AG04450 (cell line): ENCODE data around the gene VEPH1. TPM values are rescaled to one million over a fixed set of nuclear protein-coding genes. Genes with fewer than 3 reads are reported as not detected.

ENCODE experiments used
- CTCF ChIA-PET: fragments of 300-600, 350-600 bp; formaldehyde crosslinking; extraction: SDS; loops from one replicate; lab custom pipeline; 2022; ENCODE audit warnings: antibody characterized with exemption, inconsistent platforms; lab: Charles Lee
- POLR2A ChIA-PET: fragments of 350-600 bp; formaldehyde crosslinking; extraction: SDS; loops from one replicate; lab custom pipeline; 2021; ENCODE audit warnings: antibody characterized with exemption, inconsistent platforms; lab: Yijun Ruan, JAX
- DNase-seq: peaks from one replicate; pipeline ENCODE4 v3.0.0-alpha.2; 2011; ENCODE audit warnings: low read depth, low spot score
- H3K27ac ChIP-seq: one replicate; pipeline ENCODE4 v1.5.1; 2012; ENCODE audit warnings: low read depth, low read length, control low read depth
- H3K27me3 ChIP-seq: one replicate; pipeline ENCODE4 v1.6.0; 2012; ENCODE audit warnings: low read length; ENCODE audit not compliant: control insufficient read depth, insufficient read depth
- H3K4me3 ChIP-seq: 2 replicates; pipeline ENCODE4 v1.5.1; 2011; ENCODE audit warnings: mild to moderate bottlenecking, low read depth, low read length, control low read depth
- H3K9me3 ChIP-seq: 2 replicates; pipeline ENCODE4 v1.5.1; 2012; ENCODE audit warnings: low read length; ENCODE audit not compliant: control insufficient read depth, insufficient read depth
- CTCF ChIP-seq: IDR thresholded peaks from 2 replicates; pipeline ENCODE4 v1.5.1; 2011; ENCODE audit warnings: low read depth, low read length, control low read depth, inconsistent platforms
- polyA plus RNA-seq: library from polyadenylated mRNA; depleted of rRNA; stranded (reverse); fragments of >200 nt; gene quantifications from 2 replicates; pipeline ENCODE4 v1.2.3, GENCODE V29; 2011

Gene VEPH1
- polyA plus RNA-seq, 1 experiment = 36.4 TPM

DNA sequence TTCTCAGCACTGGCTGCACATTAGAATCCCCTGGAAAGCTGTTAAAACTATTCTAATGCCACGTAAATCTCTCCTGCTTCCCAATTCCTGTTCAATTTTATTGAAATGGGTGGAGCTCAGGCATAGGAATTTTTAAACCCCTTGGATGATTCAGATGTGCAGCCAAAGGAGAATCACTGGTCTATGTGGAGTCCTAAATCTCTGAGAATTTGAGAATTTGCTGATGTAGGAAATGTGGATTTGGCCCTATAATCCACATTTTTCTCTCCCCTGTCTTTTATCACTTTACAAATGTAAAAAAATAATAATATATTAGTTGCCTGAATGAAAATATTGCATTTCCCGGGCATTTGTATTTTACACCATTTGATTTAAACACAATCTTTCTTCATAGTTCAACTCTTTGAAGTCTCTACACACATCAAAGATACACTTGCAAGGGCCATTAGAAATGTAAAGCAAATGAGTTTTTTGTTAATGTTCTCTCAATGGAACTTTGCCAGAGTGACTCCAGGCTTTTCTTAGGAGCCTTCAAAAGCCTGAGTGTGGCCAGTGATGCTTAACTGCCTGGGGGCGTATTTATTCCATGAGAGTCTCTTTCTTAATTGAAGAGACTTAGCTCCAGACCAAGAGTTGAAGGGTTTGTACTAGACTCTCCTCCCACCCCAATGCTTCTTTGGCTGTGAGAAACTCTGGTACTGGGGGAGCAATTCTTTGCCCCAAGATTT lies 115.3 kb downstream of the VEPH1 start:
- ChIA-PET POLR2A (no interaction called here), CTCF (no interaction called here)
- no peak for DNase-seq
- Histone ChIP-seq H3K4me3 (no peak overlapping the region), H3K27ac (no peak overlapping the region), H3K27me3 (no peaks in the 10 kb centered on the region), H3K9me3 (peaks cover 3% of the 10 kb centered on the region; the same call in 1 of the 2 replicates)
- TF ChIP-seq CTCF = no peak

- no peaks in the 10 kb centered on the region for H3K27me3 ChIP-seq
- CTCF ChIA-PET = no interaction called here
- DNase-seq = no peak
- no peaks in the 10 kb centered on the region for H3K9me3 ChIP-seq
- POLR2A ChIA-PET = no interaction called here
- no peak overlapping the region for H3K27ac ChIP-seq
- TF ChIP-seq CTCF = no peak
- H3K4me3 ChIP-seq = no peak overlapping the region
These were observed 118.7 kb downstream of the VEPH1 start for GRCh38 chr3:157384491-157384890.

DNA sequence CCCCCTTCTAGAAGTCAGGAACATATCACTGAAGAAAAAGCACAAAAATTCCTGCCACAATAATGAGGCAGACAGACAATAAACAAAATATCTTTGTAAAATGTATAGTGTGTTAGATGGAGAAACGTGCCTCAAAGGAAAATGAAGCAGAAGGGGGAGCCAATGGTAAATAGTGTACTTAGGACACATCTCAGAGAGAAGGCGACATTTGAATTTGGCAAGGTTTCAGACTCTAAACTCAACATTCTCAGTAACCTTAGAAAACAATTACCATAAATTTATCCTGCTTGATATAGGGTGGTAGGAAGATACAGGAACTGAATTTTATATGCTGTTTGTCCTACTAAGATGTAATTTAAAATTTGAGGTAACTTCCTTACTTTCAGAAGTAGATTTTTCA lies 119.2 kb downstream of the VEPH1 start:
- no peaks in the 10 kb centered on the region for H3K27me3 ChIP-seq
- POLR2A ChIA-PET = no interaction called here
- H3K4me3 ChIP-seq = no peak overlapping the region
- no peak overlapping the region for H3K27ac ChIP-seq
- TF ChIP-seq CTCF = no peak
- H3K9me3 ChIP-seq = no peaks in the 10 kb centered on the region
- DNase-seq = no peak
- CTCF ChIA-PET = no interaction called here

GRCh38 chr3:157381606-157382005 lies 121.6 kb downstream of the VEPH1 start:
- no peak for DNase-seq
- no peaks in the 10 kb centered on the region for H3K27me3 ChIP-seq
- H3K4me3 ChIP-seq = no peak overlapping the region
- ChIA-PET POLR2A (no interaction called here), CTCF (interaction anchor here (1.2 kb wide), 1 partner anchor 9 kb away, joined by 4 read pairs; no protein-coding TSS in a partner anchor)
- H3K27ac ChIP-seq = no peak overlapping the region
- TF ChIP-seq CTCF = no peak
- no peaks in the 10 kb centered on the region for H3K9me3 ChIP-seq

DNA sequence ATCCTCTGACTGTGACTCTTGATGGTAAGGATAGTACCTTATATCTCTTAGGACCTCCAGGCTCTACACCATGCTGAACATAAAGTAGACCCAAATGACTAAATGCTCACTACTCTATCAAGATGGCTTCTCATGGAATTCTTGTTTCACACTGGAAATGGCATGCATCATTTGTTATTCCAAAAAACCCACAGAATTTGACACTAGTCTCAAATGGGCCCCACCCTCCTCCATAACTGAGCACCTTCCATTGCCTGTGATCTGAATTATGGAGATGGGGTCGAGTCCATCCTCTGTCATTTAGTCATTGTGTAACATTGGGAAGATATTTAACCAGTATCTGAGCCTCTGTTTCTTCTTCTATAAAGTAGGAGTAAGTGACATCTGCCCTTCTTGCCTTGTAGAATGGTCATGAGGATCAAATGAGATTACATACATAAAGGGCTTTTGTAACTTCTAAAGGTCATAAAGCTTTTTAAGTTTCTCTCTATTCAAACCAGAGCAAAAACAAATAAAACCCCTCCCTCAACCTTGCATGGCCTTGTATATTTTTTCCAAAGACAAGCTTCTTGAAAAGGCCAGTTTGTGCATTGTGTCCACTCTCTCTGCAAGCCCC lies 123.6 kb downstream of the VEPH1 start:
- ChIA-PET POLR2A (no interaction called here), CTCF (no interaction called here)
- Histone ChIP-seq H3K9me3 (no peaks in the 10 kb centered on the region), H3K27me3 (no peaks in the 10 kb centered on the region), H3K27ac (no peak overlapping the region), H3K4me3 (no peak overlapping the region)
- no peak for DNase-seq
- TF ChIP-seq CTCF = no peak
